Measurements from ENCODE around the gene CLEC16A.

DNA sequence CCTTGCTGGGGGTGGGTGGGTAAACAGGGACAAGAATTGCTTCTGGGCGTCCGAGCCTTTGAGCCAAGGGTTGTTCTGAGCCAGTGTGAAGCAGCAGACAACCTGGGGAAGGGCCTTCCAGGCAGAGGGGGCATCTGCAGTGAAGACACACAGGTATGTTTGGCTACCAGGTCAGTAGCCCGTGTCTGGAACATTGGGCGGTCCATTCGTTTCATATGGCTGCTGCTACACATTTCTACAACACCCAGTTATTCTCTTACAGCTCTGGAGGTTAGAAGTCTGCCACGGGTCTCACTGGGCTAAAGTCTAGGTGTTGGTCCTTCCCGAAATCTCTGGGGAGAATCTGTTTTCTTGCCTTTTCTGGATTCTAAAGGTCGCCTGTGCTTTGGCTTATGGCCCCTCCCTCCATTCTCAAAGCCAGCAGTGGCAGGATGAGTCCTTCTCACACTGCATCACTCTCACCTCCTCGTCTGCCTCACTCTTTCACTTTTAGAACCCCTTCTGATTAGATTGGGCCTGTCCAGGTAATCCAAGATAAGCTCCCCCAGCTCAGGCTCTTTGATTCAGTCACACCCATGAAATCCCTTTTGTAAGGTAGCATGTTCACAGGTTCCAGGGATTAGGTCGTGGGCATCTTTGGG, 136.1 kb downstream of the CLEC16A start:
- TF ChIP-seq, protein P1, sequence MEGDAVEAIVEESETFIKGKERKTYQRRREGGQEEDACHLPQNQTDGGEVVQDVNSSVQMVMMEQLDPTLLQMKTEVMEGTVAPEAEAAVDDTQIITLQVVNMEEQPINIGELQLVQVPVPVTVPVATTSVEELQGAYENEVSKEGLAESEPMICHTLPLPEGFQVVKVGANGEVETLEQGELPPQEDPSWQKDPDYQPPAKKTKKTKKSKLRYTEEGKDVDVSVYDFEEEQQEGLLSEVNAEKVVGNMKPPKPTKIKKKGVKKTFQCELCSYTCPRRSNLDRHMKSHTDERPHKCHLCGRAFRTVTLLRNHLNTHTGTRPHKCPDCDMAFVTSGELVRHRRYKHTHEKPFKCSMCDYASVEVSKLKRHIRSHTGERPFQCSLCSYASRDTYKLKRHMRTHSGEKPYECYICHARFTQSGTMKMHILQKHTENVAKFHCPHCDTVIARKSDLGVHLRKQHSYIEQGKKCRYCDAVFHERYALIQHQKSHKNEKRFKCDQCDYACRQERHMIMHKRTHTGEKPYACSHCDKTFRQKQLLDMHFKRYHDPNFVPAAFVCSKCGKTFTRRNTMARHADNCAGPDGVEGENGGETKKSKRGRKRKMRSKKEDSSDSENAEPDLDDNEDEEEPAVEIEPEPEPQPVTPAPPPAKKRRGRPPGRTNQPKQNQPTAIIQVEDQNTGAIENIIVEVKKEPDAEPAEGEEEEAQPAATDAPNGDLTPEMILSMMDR (IDR thresholded peaks at IDR 0.05) = no peak
- no peak for TF ChIP-seq POLR2A (IDR thresholded peaks at IDR 0.05)
